Measurements from ENCODE around the gene CIDEA.
"Not testable (repeated sequence)": the region's sequence is repeated elsewhere in the genome, so short reads cannot be mapped to it uniquely, and the experiment has no call there.

DNA sequence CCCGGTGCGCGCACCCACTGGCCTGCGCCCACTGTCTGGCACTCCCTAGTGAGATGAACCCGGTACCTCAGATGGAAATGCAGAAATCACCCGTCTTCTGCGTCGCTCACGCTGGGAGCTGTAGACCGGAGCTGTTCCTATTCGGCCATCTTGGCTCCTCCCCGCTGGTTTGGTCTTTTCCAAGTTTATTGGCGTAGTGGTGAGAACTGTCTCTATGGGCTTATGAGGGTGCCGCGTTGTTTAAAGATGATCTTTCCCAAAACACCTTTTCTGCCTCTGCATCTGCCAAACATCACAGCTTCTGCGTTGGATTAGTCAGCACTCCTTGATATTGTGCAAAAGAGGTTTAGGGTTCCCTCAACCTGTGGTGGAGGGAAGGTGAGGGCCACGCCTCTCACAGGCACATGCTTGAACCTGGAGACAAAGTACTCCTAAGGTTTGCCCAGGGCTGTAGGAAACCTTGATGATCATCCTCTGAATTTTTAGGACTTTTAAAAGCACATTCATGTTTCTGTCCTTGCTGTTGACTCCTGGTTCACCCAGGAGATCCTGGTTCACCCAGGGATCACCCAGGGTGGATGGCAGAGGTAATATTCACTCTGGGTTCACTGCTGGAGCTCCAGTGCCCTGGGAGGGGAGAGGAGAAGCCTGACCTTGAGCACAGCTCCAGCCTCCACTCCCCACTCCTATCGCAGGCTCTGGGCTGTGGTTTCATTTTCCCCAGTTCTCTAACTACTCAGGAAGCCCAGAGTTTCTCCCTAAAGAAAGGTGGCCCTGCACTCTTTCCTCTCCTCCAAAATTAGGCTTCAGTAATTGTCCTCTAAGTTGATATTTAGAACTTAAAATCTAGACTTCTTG lies 45.6 kb upstream of the CIDEA start:
- not testable (repeated sequence) for TF ChIP-seq ZFP3 (CRISPR knock-in tag; IDR thresholded peaks at IDR 0.05); TCF4 (CRISPR knock-in tag; IDR thresholded peaks at IDR 0.05; ENCODE audit: borderline replicate concordance); BACH2 (CRISPR knock-in tag; IDR thresholded peaks at IDR 0.05; ENCODE audit: borderline replicate concordance); RARB (CRISPR knock-in tag; IDR thresholded peaks at IDR 0.05); ZNF8 (CRISPR knock-in tag; IDR thresholded peaks at IDR 0.05); ZFP30 (CRISPR knock-in tag; IDR thresholded peaks at IDR 0.05)
- TF ChIP-seq, protein P1, sequence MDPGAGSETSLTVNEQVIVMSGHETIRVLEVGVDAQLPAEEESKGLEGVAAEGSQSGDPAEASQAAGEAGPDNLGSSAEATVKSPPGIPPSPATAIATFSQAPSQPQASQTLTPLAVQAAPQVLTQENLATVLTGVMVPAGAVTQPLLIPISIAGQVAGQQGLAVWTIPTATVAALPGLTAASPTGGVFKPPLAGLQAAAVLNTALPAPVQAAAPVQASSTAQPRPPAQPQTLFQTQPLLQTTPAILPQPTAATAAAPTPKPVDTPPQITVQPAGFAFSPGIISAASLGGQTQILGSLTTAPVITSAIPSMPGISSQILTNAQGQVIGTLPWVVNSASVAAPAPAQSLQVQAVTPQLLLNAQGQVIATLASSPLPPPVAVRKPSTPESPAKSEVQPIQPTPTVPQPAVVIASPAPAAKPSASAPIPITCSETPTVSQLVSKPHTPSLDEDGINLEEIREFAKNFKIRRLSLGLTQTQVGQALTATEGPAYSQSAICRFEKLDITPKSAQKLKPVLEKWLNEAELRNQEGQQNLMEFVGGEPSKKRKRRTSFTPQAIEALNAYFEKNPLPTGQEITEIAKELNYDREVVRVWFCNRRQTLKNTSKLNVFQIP (CRISPR knock-in tag; IDR thresholded peaks at IDR 0.05; ENCODE audit: borderline replicate concordance, low read depth), result not testable (repeated sequence)
- TF ChIP-seq, protein P2, sequence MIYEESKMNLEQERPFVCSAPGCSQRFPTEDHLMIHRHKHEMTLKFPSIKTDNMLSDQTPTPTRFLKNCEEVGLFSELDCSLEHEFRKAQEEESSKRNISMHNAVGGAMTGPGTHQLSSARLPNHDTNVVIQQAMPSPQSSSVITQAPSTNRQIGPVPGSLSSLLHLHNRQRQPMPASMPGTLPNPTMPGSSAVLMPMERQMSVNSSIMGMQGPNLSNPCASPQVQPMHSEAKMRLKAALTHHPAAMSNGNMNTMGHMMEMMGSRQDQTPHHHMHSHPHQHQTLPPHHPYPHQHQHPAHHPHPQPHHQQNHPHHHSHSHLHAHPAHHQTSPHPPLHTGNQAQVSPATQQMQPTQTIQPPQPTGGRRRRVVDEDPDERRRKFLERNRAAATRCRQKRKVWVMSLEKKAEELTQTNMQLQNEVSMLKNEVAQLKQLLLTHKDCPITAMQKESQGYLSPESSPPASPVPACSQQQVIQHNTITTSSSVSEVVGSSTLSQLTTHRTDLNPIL (CRISPR knock-in tag; IDR thresholded peaks at IDR 0.05; ENCODE audit: low read depth), result not testable (repeated sequence)
- TF ChIP-seq, protein P3, sequence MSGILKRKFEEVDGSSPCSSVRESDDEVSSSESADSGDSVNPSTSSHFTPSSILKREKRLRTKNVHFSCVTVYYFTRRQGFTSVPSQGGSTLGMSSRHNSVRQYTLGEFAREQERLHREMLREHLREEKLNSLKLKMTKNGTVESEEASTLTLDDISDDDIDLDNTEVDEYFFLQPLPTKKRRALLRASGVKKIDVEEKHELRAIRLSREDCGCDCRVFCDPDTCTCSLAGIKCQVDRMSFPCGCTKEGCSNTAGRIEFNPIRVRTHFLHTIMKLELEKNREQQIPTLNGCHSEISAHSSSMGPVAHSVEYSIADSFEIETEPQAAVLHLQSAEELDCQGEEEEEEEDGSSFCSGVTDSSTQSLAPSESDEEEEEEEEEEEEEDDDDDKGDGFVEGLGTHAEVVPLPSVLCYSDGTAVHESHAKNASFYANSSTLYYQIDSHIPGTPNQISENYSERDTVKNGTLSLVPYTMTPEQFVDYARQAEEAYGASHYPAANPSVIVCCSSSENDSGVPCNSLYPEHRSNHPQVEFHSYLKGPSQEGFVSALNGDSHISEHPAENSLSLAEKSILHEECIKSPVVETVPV (CRISPR knock-in tag; IDR thresholded peaks at IDR 0.05), result not testable (repeated sequence)
